ENCODE data around the gene PPP1R11. TPM values are rescaled to one million over a fixed set of nuclear protein-coding genes. Genes with fewer than 3 reads are reported as not detected.

Gene PPP1R11
- total and polyA plus RNA-seq, 9 of the 15 experiments (the other 6 are each of a cell fraction or from before 2014, with no cell fraction given) = 17.8 to 94.8 (median 44.6) TPM

GRCh38 chr6:30112402-30112994, 45.5 kb downstream of the PPP1R11 start (continued):
- no peak for TF ChIP-seq CHD7 (IDR thresholded peaks at IDR 0.05; ENCODE audit: low read depth, low read length)
